GM12892 (cell line): ENCODE data around the gene WNT11.

Experiments
- POLR2A ChIP-seq: IDR thresholded peaks from 2 replicates; pipeline ENCODE4 v1.6.1; 2011; ENCODE audit warnings: low read depth, low read length, control low read depth
- POLR2AphosphoS5 ChIP-seq: IDR thresholded peaks from 2 replicates; pipeline ENCODE4 v1.6.1; 2011; ENCODE audit warnings: low read depth, low read length, control low read depth

DNA sequence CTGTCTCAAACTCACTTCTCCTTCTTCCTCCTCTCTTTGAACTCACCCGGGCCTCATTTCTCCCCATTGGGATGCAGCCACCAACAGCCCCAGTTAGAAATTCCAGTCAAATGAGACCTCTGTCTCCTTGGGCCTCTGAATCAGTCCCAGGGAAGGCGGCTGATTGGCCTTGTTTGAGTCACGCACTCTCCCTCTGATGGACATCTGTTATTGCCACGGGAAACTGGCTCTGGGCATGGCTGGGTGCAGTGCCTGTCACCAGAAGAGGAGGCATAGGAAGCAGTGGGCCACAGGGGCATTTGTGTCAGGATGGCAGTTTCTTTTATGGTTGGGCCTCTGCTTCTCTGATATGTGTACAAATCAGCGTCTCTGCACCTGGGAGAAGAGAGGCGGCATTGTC lies 9.6 kb upstream of the WNT11 start:
- TF ChIP-seq POLR2A: no peak
- TF ChIP-seq POLR2AphosphoS5: no peak
